ENCODE results near the gene CCDC91. TPM values are rescaled to one million over a fixed set of nuclear protein-coding genes. Genes with fewer than 3 reads are reported as not detected.

CCDC91 gene
- total RNA-seq, 1 donor from 2014 or later, result 11.8 TPM

GRCh38 chr12:28156804-28157203 is 33.5 kb upstream of the CCDC91 start:
- TF ChIP-seq, protein P1, sequence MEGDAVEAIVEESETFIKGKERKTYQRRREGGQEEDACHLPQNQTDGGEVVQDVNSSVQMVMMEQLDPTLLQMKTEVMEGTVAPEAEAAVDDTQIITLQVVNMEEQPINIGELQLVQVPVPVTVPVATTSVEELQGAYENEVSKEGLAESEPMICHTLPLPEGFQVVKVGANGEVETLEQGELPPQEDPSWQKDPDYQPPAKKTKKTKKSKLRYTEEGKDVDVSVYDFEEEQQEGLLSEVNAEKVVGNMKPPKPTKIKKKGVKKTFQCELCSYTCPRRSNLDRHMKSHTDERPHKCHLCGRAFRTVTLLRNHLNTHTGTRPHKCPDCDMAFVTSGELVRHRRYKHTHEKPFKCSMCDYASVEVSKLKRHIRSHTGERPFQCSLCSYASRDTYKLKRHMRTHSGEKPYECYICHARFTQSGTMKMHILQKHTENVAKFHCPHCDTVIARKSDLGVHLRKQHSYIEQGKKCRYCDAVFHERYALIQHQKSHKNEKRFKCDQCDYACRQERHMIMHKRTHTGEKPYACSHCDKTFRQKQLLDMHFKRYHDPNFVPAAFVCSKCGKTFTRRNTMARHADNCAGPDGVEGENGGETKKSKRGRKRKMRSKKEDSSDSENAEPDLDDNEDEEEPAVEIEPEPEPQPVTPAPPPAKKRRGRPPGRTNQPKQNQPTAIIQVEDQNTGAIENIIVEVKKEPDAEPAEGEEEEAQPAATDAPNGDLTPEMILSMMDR (conservative IDR thresholded peaks at IDR 0.05; ENCODE audit: low read depth, low read length), result no peak

DNA sequence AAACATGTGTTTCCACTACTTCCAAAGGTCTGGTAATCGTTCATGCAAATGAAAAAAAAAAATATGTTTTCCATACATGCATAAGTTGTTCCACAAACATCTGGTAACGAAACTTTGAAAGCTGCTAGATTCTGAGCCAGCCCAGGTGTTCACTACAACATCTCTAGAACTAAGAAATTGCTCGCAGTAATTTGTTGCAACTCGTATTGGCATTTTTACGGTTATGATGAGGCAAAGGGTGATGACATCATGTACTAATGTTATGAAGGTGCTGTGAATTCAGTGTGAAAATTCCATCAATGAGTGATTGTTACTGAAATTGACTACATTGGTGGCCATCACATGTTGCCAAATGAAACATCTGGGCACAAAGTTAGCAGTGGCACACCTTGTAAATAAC is 31.9 kb upstream of the CCDC91 start:
- TF ChIP-seq, protein P1 (conservative IDR thresholded peaks at IDR 0.05; ENCODE audit: low read depth, low read length), result no peak
- no peak for DNase-seq (ENCODE audit: low read depth)
- no peak overlapping the region for H3K4me3 ChIP-seq (ENCODE audit: low read depth, low read length)

More at GRCh38 chr12:28156804-28157203, 33.5 kb upstream of the CCDC91 start:
- no peak for DNase-seq (ENCODE audit: low read depth)
- no peak overlapping the region for H3K4me3 ChIP-seq (ENCODE audit: low read depth, low read length)

GRCh38 chr12:28159688-28160087 is 30.6 kb upstream of the CCDC91 start:
- TF ChIP-seq, protein P1 (conservative IDR thresholded peaks at IDR 0.05; ENCODE audit: low read depth, low read length), result no peak
- H3K4me3 ChIP-seq (ENCODE audit: low read depth, low read length), result no peak overlapping the region
- DNase-seq (ENCODE audit: low read depth), result no peak

DNA sequence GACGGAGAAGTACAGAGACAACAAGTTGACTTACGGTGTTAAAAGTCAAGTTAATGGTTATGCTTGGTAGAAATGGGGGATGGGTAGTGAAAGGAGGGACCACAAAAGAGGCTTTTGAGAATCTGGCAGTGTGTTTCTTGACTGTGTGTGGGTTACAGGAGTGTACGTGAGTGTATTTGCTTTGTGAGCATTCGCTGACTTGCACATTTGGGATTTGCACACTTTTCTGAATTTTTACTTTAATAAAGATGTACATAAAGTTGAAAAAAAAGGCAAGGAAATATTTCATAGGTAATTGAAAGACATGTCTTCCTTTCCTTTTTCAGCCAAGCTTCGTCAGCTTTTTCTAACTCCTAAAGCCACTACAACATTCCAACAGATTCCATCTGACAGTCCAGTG is 28.6 kb upstream of the CCDC91 start:
- TF ChIP-seq, protein P1 (conservative IDR thresholded peaks at IDR 0.05; ENCODE audit: low read depth, low read length), result no peak
- no peak for DNase-seq (ENCODE audit: low read depth)

DNA sequence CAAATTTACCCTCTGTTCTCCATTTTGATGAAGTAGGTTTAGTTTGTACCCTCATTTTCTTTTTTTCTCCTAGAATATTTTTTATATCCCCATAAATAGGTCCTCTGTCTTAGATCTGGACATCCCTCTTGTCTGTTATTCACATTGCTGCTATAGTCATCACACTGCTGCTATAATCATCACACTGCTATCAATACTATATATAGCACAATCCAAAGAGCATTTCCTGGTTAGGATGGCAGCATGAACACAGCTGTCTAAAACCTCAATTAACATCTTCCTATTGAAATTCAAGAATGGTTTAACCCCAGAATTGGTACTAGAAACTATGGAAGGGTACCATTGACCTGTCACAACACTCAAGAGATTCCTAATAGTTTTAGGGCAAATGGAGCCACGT is 27.6 kb upstream of the CCDC91 start:
- no peak for DNase-seq (ENCODE audit: low read depth)
- no peak overlapping the region for H3K4me3 ChIP-seq (ENCODE audit: low read depth, low read length)
- TF ChIP-seq, protein P1 (conservative IDR thresholded peaks at IDR 0.05; ENCODE audit: low read depth, low read length), result no peak

More for the DNA sequence above, 28.6 kb upstream of the CCDC91 start:
- H3K4me3 ChIP-seq (ENCODE audit: low read depth, low read length), result no peak overlapping the region

- TF ChIP-seq, protein P1 (conservative IDR thresholded peaks at IDR 0.05; ENCODE audit: low read depth, low read length), result no peak
- DNase-seq (ENCODE audit: low read depth), result peak; percentile 61
- no peak overlapping the region for H3K4me3 ChIP-seq (ENCODE audit: low read depth, low read length)
Measured at GRCh38 chr12:28164644-28165275, 25.5 kb upstream of the CCDC91 start.

GRCh38 chr12:28167981-28168485 is 22.2 kb upstream of the CCDC91 start:
- TF ChIP-seq, protein P1 (conservative IDR thresholded peaks at IDR 0.05; ENCODE audit: low read depth, low read length), result no peak
- no peak for DNase-seq (ENCODE audit: low read depth)
- H3K4me3 ChIP-seq (ENCODE audit: low read depth, low read length), result no peak overlapping the region
